Stimulated activated CD8-positive, alpha-beta memory T cell treated with anti-CD3 and anti-CD28 coated beads, Interleukin-7, amount 100 ng/mL, for 4 hours (primary cell): ENCODE results near the gene P3H1.
"Not testable (repeated sequence)": the region's sequence is repeated elsewhere in the genome, so short reads cannot be mapped to it uniquely, and the experiment has no call there.

Source experiments
- DNase-seq, 2 donors: peaks; one replicate each; pipeline ENCODE4 v3.0.0-alpha.2; 2020; ENCODE audit warnings: low read depth in 2 of 2

The P3H1 gene

GRCh38 chr1:42766741-42767509, at the start of gene P3H1, which contains the start of gene C1orf50:
TSS of gene P3H1 (minus strand) at chr1:42767028. CDS start at chr1:42766971, 57 bp downstream.
TSS of gene C1orf50 (plus strand) at chr1:42767249. CDS start at chr1:42767312, 63 bp downstream.
- DNase-seq, result peak; percentile 99 to 100

- DNase-seq, result no peak
Observed at GRCh38 chr1:42815941-42816584, 49.2 kb upstream of the P3H1 start.

- DNase-seq, result not testable (repeated sequence)
Observed at GRCh38 chr1:42814815-42815214, 48.0 kb upstream of the P3H1 start.

GRCh38 chr1:42807056-42807668, 40.3 kb upstream of the P3H1 start:
- no peak for DNase-seq

- no peak for DNase-seq
Observed at GRCh38 chr1:42806593-42806992, 39.8 kb upstream of the P3H1 start.

- no peak for DNase-seq
Observed at GRCh38 chr1:42806171-42806570, 39.3 kb upstream of the P3H1 start.

GRCh38 chr1:42801832-42802473, 35.1 kb upstream of the P3H1 start:
- no peak for DNase-seq

GRCh38 chr1:42797979-42798378, 31.2 kb upstream of the P3H1 start:
- no peak for DNase-seq

GRCh38 chr1:42797414-42797813, 30.6 kb upstream of the P3H1 start:
- no peak for DNase-seq

GRCh38 chr1:42793824-42794223, 27.0 kb upstream of the P3H1 start:
- no peak for DNase-seq

- no peak for DNase-seq
Observed at GRCh38 chr1:42788021-42788420, 21.2 kb upstream of the P3H1 start.

- DNase-seq, result no peak
Observed at GRCh38 chr1:42786097-42786496, 19.3 kb upstream of the P3H1 start.

GRCh38 chr1:42784946-42785693, 18.3 kb upstream of the P3H1 start, which contains the start of gene TMEM269:
TSS of gene TMEM269 (plus strand) at chr1:42784991. CDS start at chr1:42789894, 4,903 bp downstream.
- peak; percentile 8 to 29 for DNase-seq

- DNase-seq, result no peak
Observed at GRCh38 chr1:42784547-42784945, 17.7 kb upstream of the P3H1 start.

- no peak for DNase-seq
Observed at GRCh38 chr1:42783092-42783491, 16.3 kb upstream of the P3H1 start.

- DNase-seq, result no peak
Observed at GRCh38 chr1:42780176-42780575, 13.3 kb upstream of the P3H1 start.

GRCh38 chr1:42779725-42780124, 12.9 kb upstream of the P3H1 start:
- DNase-seq, result no peak

- DNase-seq, result no peak
Observed at GRCh38 chr1:42777852-42778251, 11.0 kb upstream of the P3H1 start.

- no peak for DNase-seq
Observed at GRCh38 chr1:42776502-42776901, 9.7 kb upstream of the P3H1 start.

GRCh38 chr1:42774928-42775526, 8.2 kb upstream of the P3H1 start:
- DNase-seq, result no peak

GRCh38 chr1:42773420-42773819, 6.6 kb upstream of the P3H1 start:
- DNase-seq, result no peak
